HepG2 (cell line): ENCODE measurements around the gene FLYWCH1. TPM values are rescaled to one million over a fixed set of nuclear protein-coding genes. Genes with fewer than 3 reads are reported as not detected.
A peak's percentile ranks its signal among the peaks of the same experiment; 100 is the strongest.

Experiments
- ATAC-seq: fragments of 200-7000 bp; cut with Tn5 transposase; 3 replicates; pipeline ENCODE4 v1.9.1; 2020; ENCODE audit warnings: mild to moderate bottlenecking, moderate library complexity
- BruUV-seq: library from RNA; stranded (reverse); fragments of 400-500 nt; replicated peaks from 2 replicates; lab custom pipeline; 2021; lab: Mats Ljungman, UMichigan
- CTCF ChIA-PET: fragments of 300-600 bp; formaldehyde crosslinking; extraction: SDS; loops from one replicate; lab custom pipeline; 2021; ENCODE audit warnings: low total read pairs, inconsistent platforms, low intra/inter-chr PET ratio; lab: Yijun Ruan, JAX
- POLR2A ChIA-PET: fragments of 350-600 bp; sonication (Branson Sonifier 250); formaldehyde crosslinking; loops from one replicate; lab custom pipeline; 2020; ENCODE audit warnings: antibody characterized with exemption, inconsistent platforms; lab: Yijun Ruan, JAX
- DNase-seq: peaks from one replicate; pipeline ENCODE4 v3.0.0-alpha.2; 2015; ENCODE audit warnings: low spot score
- FAIRE-seq: peaks from 3 replicates; lab custom pipeline; 2011; peaks lifted over from hg19 to GRCh38; lab: Jason Lieb, UNC
- H2AFZ ChIP-seq: one replicate; pipeline ENCODE4 v1.6.1; 2011; ENCODE audit warnings: low read length, inconsistent platforms
- H3K27ac ChIP-seq: fragments of 300-600 bp; 3 replicates; pipeline ENCODE4 v1.8.0; 2011; ENCODE audit warnings: mixed run types, mild to moderate bottlenecking, mixed read lengths, low read length, inconsistent platforms; ENCODE audit not compliant: insufficient read depth; ENCODE audit errors: extremely low read length
- H3K27me3 ChIP-seq, 2 experiments: fragments of 200-600 bp in 1 of 2; 2 replicates in 1 of 2; 3 replicates in 1 of 2; pipeline versions ENCODE4 v1.6.0 to v1.8.0; 2011; ENCODE audit warnings: low read length in 2 of 2, mild to moderate bottlenecking in 2 of 2, moderate library complexity in 2 of 2, inconsistent platforms in 1 of 2; ENCODE audit not compliant: insufficient read depth in 2 of 2, control insufficient read depth in 1 of 2
- H3K36me3 ChIP-seq, 2 experiments: fragments of 200-600 bp in 1 of 2; replicated peaks in 1 of 2; 2 replicates in 1 of 2; 3 replicates in 1 of 2; pipeline versions ENCODE4 v1.5.1 to v1.8.0; 2011; ENCODE audit warnings: low read length in 2 of 2, inconsistent platforms in 1 of 2; ENCODE audit not compliant: insufficient read depth in 2 of 2, control insufficient read depth in 1 of 2
- H3K4me1 ChIP-seq: 2 replicates; pipeline ENCODE4 v1.5.1; 2012; ENCODE audit warnings: low read length, inconsistent platforms; ENCODE audit not compliant: insufficient read depth
- H3K4me2 ChIP-seq: 2 replicates; pipeline ENCODE4 v1.6.0; 2011; ENCODE audit warnings: low read depth, low read length, inconsistent platforms
- H3K4me3 ChIP-seq, 3 experiments: fragments of 200-600 bp in 1 of 3; sonication (generic), shearing (Covaris generic) in 1 of 3; replicated peaks in 1 of 3; 2 replicates each; pipeline ENCODE4 v1.5.1; 2011 to 2016; ENCODE audit warnings: low read length in 3 of 3, inconsistent platforms in 2 of 3, low read depth in 2 of 3, mild to moderate bottlenecking in 2 of 3, control low read depth in 1 of 3, mixed read lengths in 1 of 3; ENCODE audit not compliant: insufficient read depth in 1 of 3
- H3K79me2 ChIP-seq: one replicate; pipeline ENCODE4 v1.6.1; 2011; ENCODE audit warnings: low read length, inconsistent platforms; ENCODE audit not compliant: insufficient read depth
- H3K9ac ChIP-seq: 2 replicates; pipeline ENCODE4 v1.6.0; 2011; ENCODE audit warnings: mild to moderate bottlenecking, low read depth, low read length, inconsistent platforms; ENCODE audit not compliant: insufficient read depth
- H3K9me3 ChIP-seq: 2 replicates; pipeline ENCODE4 v1.5.1; 2012; ENCODE audit warnings: mild to moderate bottlenecking, low read length
- H4K20me1 ChIP-seq: 2 replicates; pipeline ENCODE4 v1.6.0; 2011; ENCODE audit warnings: inconsistent platforms, mild to moderate bottlenecking, low read length, moderate library complexity; ENCODE audit not compliant: insufficient read depth
- BRD4 ChIP-seq: sonication (generic); formaldehyde crosslinking; IDR thresholded peaks from 2 replicates; pipeline ENCODE4 v1.4.0; 2020; ENCODE audit warnings: missing genetic modification reagents
- CENPT ChIP-seq: sonication (generic); formaldehyde crosslinking; IDR thresholded peaks from 2 replicates; pipeline ENCODE4 v1.8.0; 2022; ENCODE audit warnings: low read depth, mild to moderate bottlenecking, moderate library complexity, missing genetic modification reagents
- CREM ChIP-seq, 2 experiments: sonication (generic) in 1 of 2; formaldehyde crosslinking in 1 of 2; IDR thresholded peaks; 2 replicates each; pipeline versions ENCODE4 v1.4.0 to v1.6.1; 2016 to 2020; ENCODE audit warnings: antibody characterized with exemption in 1 of 2, mild to moderate bottlenecking in 1 of 2, missing genetic modification reagents in 1 of 2
- CTCF ChIP-seq: sonication (generic); formaldehyde crosslinking; IDR thresholded peaks from 2 replicates; pipeline ENCODE4 v1.5.0; 2020; ENCODE audit warnings: mild to moderate bottlenecking, missing genetic modification reagents, moderate library complexity
- ETS1 ChIP-seq: sonication (generic); formaldehyde crosslinking; IDR thresholded peaks from 2 replicates; pipeline ENCODE4 v1.4.0; 2020; ENCODE audit warnings: missing genetic modification reagents
- HOXA5 ChIP-seq: sonication (generic); formaldehyde crosslinking; IDR thresholded peaks from 2 replicates; pipeline ENCODE4 v1.4.0; 2020; ENCODE audit warnings: missing genetic modification reagents
- KLF13 ChIP-seq: sonication (generic); formaldehyde crosslinking; IDR thresholded peaks from 2 replicates; pipeline ENCODE4 v1.4.0; 2020; ENCODE audit warnings: mild to moderate bottlenecking, missing genetic modification reagents
- KMT2B ChIP-seq: IDR thresholded peaks from 2 replicates; pipeline ENCODE4 v1.6.1; 2016; ENCODE audit warnings: missing genetic modification reagents, missing compliant biosample characterization
- MBD4 ChIP-seq: IDR thresholded peaks from 2 replicates; pipeline ENCODE4 v1.6.1; 2012; ENCODE audit warnings: low read length, inconsistent platforms, borderline replicate concordance
- TARDBP ChIP-seq: sonication (generic); formaldehyde crosslinking; IDR thresholded peaks from 2 replicates; pipeline ENCODE4 v1.8.0; 2022; ENCODE audit warnings: mild to moderate bottlenecking, missing genetic modification reagents
- ZNF33A ChIP-seq: sonication (generic); formaldehyde crosslinking; IDR thresholded peaks from 2 replicates; pipeline ENCODE4 v1.5.1; 2020; ENCODE audit warnings: missing genetic modification reagents, mild to moderate bottlenecking, moderate library complexity, borderline replicate concordance
- ZNF350 ChIP-seq: sonication (generic); formaldehyde crosslinking; IDR thresholded peaks from 2 replicates; pipeline ENCODE4 v1.4.0; 2020; ENCODE audit warnings: mild to moderate bottlenecking, low read depth, missing genetic modification reagents, borderline replicate concordance
- ZNF530 ChIP-seq: sonication (generic); formaldehyde crosslinking; IDR thresholded peaks from 2 replicates; pipeline ENCODE4 v1.5.0; 2020; ENCODE audit warnings: low read depth, mild to moderate bottlenecking, missing genetic modification reagents
- ZNF580 ChIP-seq: IDR thresholded peaks from 2 replicates; pipeline ENCODE4 v1.6.1; 2016; ENCODE audit warnings: low read depth, borderline replicate concordance
- ZNF691 ChIP-seq: sonication (generic); formaldehyde crosslinking; IDR thresholded peaks from 2 replicates; pipeline ENCODE4 v1.4.0; 2020; ENCODE audit warnings: missing genetic modification reagents, low read depth, mild to moderate bottlenecking, borderline replicate concordance
- ZSCAN29 ChIP-seq: sonication (generic); formaldehyde crosslinking; conservative IDR thresholded peaks from 2 replicates; pipeline ENCODE4 v1.4.0; 2020; ENCODE audit warnings: mild to moderate bottlenecking, missing genetic modification reagents
- ZSCAN30 ChIP-seq: sonication (generic); formaldehyde crosslinking; IDR thresholded peaks from 2 replicates; pipeline ENCODE4 v1.5.0; 2020; ENCODE audit warnings: mild to moderate bottlenecking, missing genetic modification reagents
- WGBS: methylation state at CpG from one replicate; pipeline ENCODE4 v1.1.6; 2017; ENCODE audit warnings: low lambda C conversion rate; 5-methylcytosine and 5-hydroxymethylcytosine counted together
- in situ Hi-C: cut with HindIII; loops from 2 replicates; pipeline ENCODE4 v1.10.0; 2017; ENCODE audit warnings: low pct_unique_long_range_greater_than_20kb; ENCODE audit not compliant: extremely low pct_ligation_motif_present
- intact Hi-C: fragments of 100-400 bp; cut with micrococcal nuclease; formaldehyde crosslinking; loops from one replicate; pipeline ENCODE4 v1.10.0; 2022; ENCODE audit not compliant: unreplicated experiment
- polyA plus RNA-seq, 8 experiments: library from polyadenylated mRNA; depleted of rRNA in 3 of 8; stranded (reverse) in 7 of 8; unstranded in 1 of 8; fragments of >200 nt; fragmentation: Illumina TruSeq in 4 of 8; extraction: Trizol in 4 of 8; gene quantifications; 2 replicates each; pipeline versions ENCODE4 v1.2.1 to v1.2.3, GENCODE V29; 2011 to 2016; ENCODE audit warnings: low read depth in 4 of 8, missing spikeins in 1 of 8, mixed read lengths in 1 of 8; ENCODE audit not compliant: insufficient read depth in 1 of 8
- total RNA-seq, 5 experiments: library from RNA; depleted of rRNA; stranded (reverse); fragments of >200 nt; fragmentation: Illumina TruSeq; extraction: Trizol; gene quantifications; 2 replicates each; pipeline ENCODE4 v1.2.3, GENCODE V29; 2016; ENCODE audit warnings: low read depth in 1 of 5

The FLYWCH1 gene
- total and polyA plus RNA-seq, 2 of the 13 experiments (the other 11 are each of a cell fraction or from before 2014, with no cell fraction given) = 7.3 to 12.4 TPM

GRCh38 chr16:2905241-2905987, 6.3 kb upstream of the FLYWCH1 start:
- 2% methylated on average over 38 of the region's 51 CpGs for WGBS
- ATAC-seq = peak; percentile 81
- peak overlapping the region; percentile 98 for H3K4me2 ChIP-seq
- no peaks in the 10 kb centered on the region; a peak in 1 of 5 replicates for H3K27me3 ChIP-seq
- CTCF ChIA-PET = interaction anchor here (0.9 to 2.1 kb wide), 2 partner anchors 31 to 67 kb away, joined by 3 to 7 read pairs; no protein-coding TSS in a partner anchor
- intact Hi-C loops (loop anchor here (2.0 kb wide), 2 partner anchors 23 to 31 kb away; partner anchors contain the start of gene FLYWCH2), in situ Hi-C loops (no loop called here)
- POLR2A ChIA-PET = interaction anchor here (0.6 to 3.5 kb wide), 39 partner anchors 8 to 962 kb away, joined by 3 to 96 read pairs (median 4); partner anchors contain the start of genes FLYWCH2, HCFC1R1, MSRB1 and PKMYT1
- peak; percentile 97 for DNase-seq
- peaks cover 19% of the 10 kb centered on the region for H3K4me1 ChIP-seq
- peak overlapping the region; percentile 91 for H3K9ac ChIP-seq
- H3K4me3 ChIP-seq = peak overlapping the region; percentile 82 to 96 (median 95)
- H3K27ac ChIP-seq = peak overlapping the region; percentile 83
- no peak overlapping the region for H2AFZ ChIP-seq
- no peaks in the 10 kb centered on the region for H4K20me1 ChIP-seq
- H3K79me2 ChIP-seq = peaks cover 2% of the 10 kb centered on the region
- H3K9me3 ChIP-seq = no peaks in the 10 kb centered on the region
- no peaks in the 10 kb centered on the region for H3K36me3 ChIP-seq
- FAIRE-seq = peak; percentile 86
- no TSS peak for BruUV-seq
- no peak; the same call in 1 of the 2 replicates for TF ChIP-seq TARDBP (CRISPR knock-in tag)
- no peak for TF ChIP-seq ZNF33A (CRISPR knock-in tag)
- no peak for TF ChIP-seq MBD4
- TF ChIP-seq KLF13 = no peak
- TF ChIP-seq ETS1 = 0 out of 2 replicates have a peak, but pooled peaks have one; percentile 31
- TF ChIP-seq BRD4 = no peak
- no peak for TF ChIP-seq ZNF530 (CRISPR knock-in tag)
- no peak for TF ChIP-seq ZSCAN30 (CRISPR knock-in tag)
- TF ChIP-seq KMT2B (CRISPR knock-in tag) = peak; percentile 25; the same call in 1 of the 2 replicates
- TF ChIP-seq CREM (IDR thresholded peaks at IDR 0.05) = no peak
- TF ChIP-seq CREM (CRISPR knock-in tag; IDR thresholded peaks at IDR 0.05) = no peak
- peak; percentile 77; the same call in 1 of the 2 replicates for TF ChIP-seq CENPT
- TF ChIP-seq ZNF691 = peak; percentile 82; the same call in 1 of the 2 replicates
- no peak for TF ChIP-seq CTCF (CRISPR knock-in tag)
- TF ChIP-seq ZSCAN29 = 0 out of 2 replicates have a peak, but pooled peaks have one; percentile 30
- TF ChIP-seq HOXA5 (CRISPR knock-in tag) = peak; percentile 78; the same call in 1 of the 2 replicates
- peak; percentile 65; the same call in 1 of the 2 replicates for TF ChIP-seq ZNF580
- 0 out of 2 replicates have a peak, but pooled peaks have one; percentile 26 for TF ChIP-seq ZNF350 (CRISPR knock-in tag)
